Keratinocyte (primary cell): ENCODE measurements around the gene SIRT7. TPM values are rescaled to one million over a fixed set of nuclear protein-coding genes. Genes with fewer than 3 reads are reported as not detected.
A peak's percentile ranks its signal among the peaks of the same experiment; 100 is the strongest.

ENCODE experiments used
- DNase-seq: peaks from one replicate; pipeline ENCODE4 v3.0.0-alpha.2; 2011; ENCODE audit warnings: low read depth, missing footprints, low spot score
- FAIRE-seq: peaks from 2 replicates; lab custom pipeline; 2011; peaks lifted over from hg19 to GRCh38; lab: Jason Lieb, UNC
- H2AFZ ChIP-seq: 2 replicates; pipeline ENCODE4 v1.6.0; 2012; ENCODE audit warnings: low read length, control low read depth, inconsistent platforms; ENCODE audit not compliant: control insufficient read depth
- H3K27ac ChIP-seq: 2 replicates; pipeline ENCODE4 v1.5.1; 2011; ENCODE audit warnings: low read length; ENCODE audit not compliant: control insufficient read depth, insufficient read depth
- H3K27me3 ChIP-seq: 3 replicates; pipeline ENCODE4 v1.6.0; 2011; ENCODE audit warnings: low read length; ENCODE audit not compliant: control insufficient read depth, insufficient read depth; ENCODE audit errors: extremely low read depth
- H3K36me3 ChIP-seq, 2 experiments: 2 replicates in 1 of 2; 3 replicates in 1 of 2; pipeline ENCODE4 v1.5.1; 2011; ENCODE audit warnings: low read length in 2 of 2, mild to moderate bottlenecking in 1 of 2; ENCODE audit not compliant: control insufficient read depth in 2 of 2, insufficient read depth in 2 of 2; ENCODE audit errors: extremely low read depth in 1 of 2
- H3K4me1 ChIP-seq: 3 replicates; pipeline ENCODE4 v1.5.1; 2011; ENCODE audit warnings: low read length; ENCODE audit not compliant: control insufficient read depth, insufficient read depth; ENCODE audit errors: extremely low read depth
- H3K4me2 ChIP-seq: 3 replicates; pipeline ENCODE4 v1.6.0; 2011; ENCODE audit warnings: low read depth, low read length; ENCODE audit not compliant: control insufficient read depth, insufficient read depth; ENCODE audit errors: extremely low read depth
- H3K4me3 ChIP-seq, 3 experiments: fragments of 200-600 bp in 1 of 3; sonication (generic) in 1 of 3; 2 replicates in 2 of 3; 3 replicates in 1 of 3; pipeline ENCODE4 v1.5.1; 2011 to 2016; ENCODE audit warnings: low read length in 3 of 3, mild to moderate bottlenecking in 3 of 3, control low read depth in 2 of 3, inconsistent platforms in 1 of 3, low read depth in 1 of 3, mixed read lengths in 1 of 3, mixed run types in 1 of 3, moderate library complexity in 1 of 3; ENCODE audit not compliant: control insufficient read depth in 2 of 3, insufficient read depth in 2 of 3; ENCODE audit errors: extremely low read depth in 1 of 3
- H3K79me2 ChIP-seq: 2 replicates; pipeline ENCODE4 v1.6.0; 2012; ENCODE audit warnings: low read length; ENCODE audit not compliant: control insufficient read depth, insufficient read depth
- H3K9ac ChIP-seq: 3 replicates; pipeline ENCODE4 v1.6.0; 2011; ENCODE audit warnings: low read length; ENCODE audit not compliant: control insufficient read depth, insufficient read depth; ENCODE audit errors: extremely low read depth
- H3K9me1 ChIP-seq: 3 replicates; pipeline ENCODE4 v1.6.0; 2011; ENCODE audit warnings: low read length; ENCODE audit not compliant: control insufficient read depth, insufficient read depth; ENCODE audit errors: extremely low read depth
- H3K9me3 ChIP-seq: 2 replicates; pipeline ENCODE4 v1.5.1; 2012; ENCODE audit warnings: low read depth, low read length; ENCODE audit not compliant: control insufficient read depth
- H4K20me1 ChIP-seq: 3 replicates; pipeline ENCODE4 v1.6.0; 2011; ENCODE audit warnings: low read length; ENCODE audit not compliant: control insufficient read depth, insufficient read depth; ENCODE audit errors: extremely low read depth
- EZH2 ChIP-seq: IDR thresholded peaks from one replicate; pipeline ENCODE4 v1.6.1; 2012; ENCODE audit warnings: inconsistent platforms, mild to moderate bottlenecking, low read length, moderate library complexity
- dilution Hi-C: fragments of 300-500 bp; cut with MboI; formaldehyde crosslinking; loops from one replicate; pipeline ENCODE4 v1.7.0; 2020; ENCODE audit warnings: low sequenced_read_pairs; ENCODE audit not compliant: extremely low pct_ligation_motif_present
- polyA plus RNA-seq, 5 experiments: library from polyadenylated mRNA; depleted of rRNA in 3 of 5; stranded (reverse) in 3 of 5; stranded (forward) in 1 of 5; unstranded in 1 of 5; fragments of >200 nt; gene quantifications; 1 replicate in 1 of 5; 2 replicates in 3 of 5; 3 replicates in 1 of 5; pipeline versions ENCODE4 v1.2.1 to v1.2.3, GENCODE V29; 2011 to 2012; ENCODE audit warnings: missing spikeins in 2 of 5, low read depth in 1 of 5, low replicate concordance in 1 of 5
- TF ChIP-seq, protein P1 (sequence below), 3 experiments: IDR thresholded peaks in 1 of 3; conservative IDR thresholded peaks in 1 of 3; optimal IDR thresholded peaks in 1 of 3; 2 replicates in 2 of 3; 3 replicates in 1 of 3; pipeline versions ENCODE3 to v1.5.1; 2011; ENCODE audit warnings: low read length in 3 of 3, mild to moderate bottlenecking in 3 of 3, moderate library complexity in 2 of 3, control low read depth in 1 of 3, inconsistent platforms in 1 of 3; ENCODE audit not compliant: insufficient read depth in 2 of 3; ENCODE audit errors: extremely low read depth in 1 of 3

SIRT7 gene
- polyA plus RNA-seq, 1 donor (not counting 4 experiments of a cell fraction or from before 2014, with no cell fraction given), result 6.9 TPM

DNA sequence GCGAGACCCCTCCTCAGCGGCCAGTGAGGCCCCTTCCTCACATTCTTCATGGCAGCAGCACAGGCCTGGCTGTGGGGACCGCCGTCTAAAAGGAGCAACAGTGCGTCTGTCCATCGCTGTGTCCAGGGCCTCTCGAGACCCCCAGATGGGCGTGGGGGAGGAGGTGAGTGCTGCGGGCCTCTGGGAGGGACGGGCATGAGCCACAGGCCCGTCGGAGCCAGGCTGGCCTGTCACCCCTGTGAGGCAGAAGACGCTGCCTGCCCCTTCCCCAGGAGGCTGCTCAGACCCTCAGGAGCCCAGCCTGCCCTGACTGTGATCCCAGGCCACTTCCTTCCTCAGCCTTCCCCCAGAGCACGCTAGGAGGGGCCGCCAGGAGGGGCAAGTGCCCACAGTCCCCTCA lies 21.2 kb upstream of the SIRT7 start:
- dilution Hi-C loops, result no loop called here
- H3K79me2 ChIP-seq, result no peaks in the 10 kb centered on the region
- no peak overlapping the region for H3K4me2 ChIP-seq
- H4K20me1 ChIP-seq, result no peaks in the 10 kb centered on the region
- no peak for DNase-seq
- H3K9ac ChIP-seq, result no peak overlapping the region
- no peak overlapping the region for H3K4me3 ChIP-seq
- no peak overlapping the region for H3K27ac ChIP-seq
- TF ChIP-seq EZH2, result no peak
- TF ChIP-seq, protein P1, sequence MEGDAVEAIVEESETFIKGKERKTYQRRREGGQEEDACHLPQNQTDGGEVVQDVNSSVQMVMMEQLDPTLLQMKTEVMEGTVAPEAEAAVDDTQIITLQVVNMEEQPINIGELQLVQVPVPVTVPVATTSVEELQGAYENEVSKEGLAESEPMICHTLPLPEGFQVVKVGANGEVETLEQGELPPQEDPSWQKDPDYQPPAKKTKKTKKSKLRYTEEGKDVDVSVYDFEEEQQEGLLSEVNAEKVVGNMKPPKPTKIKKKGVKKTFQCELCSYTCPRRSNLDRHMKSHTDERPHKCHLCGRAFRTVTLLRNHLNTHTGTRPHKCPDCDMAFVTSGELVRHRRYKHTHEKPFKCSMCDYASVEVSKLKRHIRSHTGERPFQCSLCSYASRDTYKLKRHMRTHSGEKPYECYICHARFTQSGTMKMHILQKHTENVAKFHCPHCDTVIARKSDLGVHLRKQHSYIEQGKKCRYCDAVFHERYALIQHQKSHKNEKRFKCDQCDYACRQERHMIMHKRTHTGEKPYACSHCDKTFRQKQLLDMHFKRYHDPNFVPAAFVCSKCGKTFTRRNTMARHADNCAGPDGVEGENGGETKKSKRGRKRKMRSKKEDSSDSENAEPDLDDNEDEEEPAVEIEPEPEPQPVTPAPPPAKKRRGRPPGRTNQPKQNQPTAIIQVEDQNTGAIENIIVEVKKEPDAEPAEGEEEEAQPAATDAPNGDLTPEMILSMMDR (optimal IDR thresholded peaks at IDR 0.05 in 1 of 3, IDR thresholded peaks at IDR 0.05 in 1 of 3, conservative IDR thresholded peaks at IDR 0.05 in 1 of 3; ENCODE audit: extremely low read depth in 1 of 3, insufficient read depth in 2 of 3, low read length in 3 of 3), result no peak
- peaks cover 4% of the 10 kb centered on the region for H3K4me1 ChIP-seq
- FAIRE-seq, result no peak
- H3K9me1 ChIP-seq, result no peaks in the 10 kb centered on the region
- H3K9me3 ChIP-seq, result no peaks in the 10 kb centered on the region
- no peaks in the 10 kb centered on the region for H3K36me3 ChIP-seq
- no peak overlapping the region for H2AFZ ChIP-seq
- peaks cover 12% of the 10 kb centered on the region for H3K27me3 ChIP-seq

DNA sequence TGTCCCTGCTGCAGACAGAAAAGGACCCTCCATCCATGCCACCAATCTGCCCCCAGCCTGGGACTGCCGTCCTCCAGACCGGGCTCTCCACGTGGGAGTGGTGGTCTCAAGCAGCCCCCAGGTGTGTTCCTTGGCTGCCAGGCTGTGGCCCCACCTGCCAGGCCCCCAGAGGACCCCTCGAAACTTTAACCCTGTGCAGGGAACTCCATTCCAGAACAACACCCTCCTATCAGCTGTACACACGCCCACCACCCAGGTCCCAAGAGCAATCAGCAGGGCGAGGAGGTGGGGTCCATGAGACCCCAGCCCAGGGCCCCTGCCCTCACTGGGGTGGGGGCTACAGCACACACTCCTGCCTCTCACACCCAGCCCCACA lies 17.7 kb upstream of the SIRT7 start:
- no peaks in the 10 kb centered on the region for H3K9me1 ChIP-seq
- H2AFZ ChIP-seq, result no peak overlapping the region
- H3K9ac ChIP-seq, result no peak overlapping the region
- TF ChIP-seq, protein P1 (optimal IDR thresholded peaks at IDR 0.05 in 1 of 3, IDR thresholded peaks at IDR 0.05 in 1 of 3, conservative IDR thresholded peaks at IDR 0.05 in 1 of 3; ENCODE audit: extremely low read depth in 1 of 3, insufficient read depth in 2 of 3, low read length in 3 of 3), result no peak
- no peak for TF ChIP-seq EZH2
- peaks cover 4% of the 10 kb centered on the region for H3K4me1 ChIP-seq
- H3K27ac ChIP-seq, result no peak overlapping the region
- H3K79me2 ChIP-seq, result no peaks in the 10 kb centered on the region
- DNase-seq (no peak), FAIRE-seq (no peak)
- H4K20me1 ChIP-seq, result no peaks in the 10 kb centered on the region
- dilution Hi-C loops, result no loop called here
- no peaks in the 10 kb centered on the region for H3K9me3 ChIP-seq
- H3K36me3 ChIP-seq, result peaks cover 0 to 2% of the 10 kb centered on the region in 2 experiments
- peak overlapping the region in 1 of 3 experiments; percentile 20 for H3K4me3 ChIP-seq
- peak overlapping the region; percentile 58 for H3K4me2 ChIP-seq
- H3K27me3 ChIP-seq, result no peaks in the 10 kb centered on the region
